Sigmoid colon (tissue), 7 donors: Measurements from ENCODE around the gene PTPRE. TPM values are rescaled to one million over a fixed set of nuclear protein-coding genes. Genes with fewer than 3 reads are reported as not detected.

ENCODE experiments used
- DNase-seq: peaks from one replicate; pipeline ENCODE4 v3.0.0-alpha.2; 2019
- H3K27ac ChIP-seq, 4 donors: fragments of 200-600 bp; sonication (generic); one replicate each; pipeline ENCODE4 v1.5.1; 2016 to 2019; ENCODE audit warnings: mild to moderate bottlenecking in 1 of 4
- H3K27me3 ChIP-seq, 3 donors: fragments of 200-600 bp; sonication (generic); one replicate each; pipeline ENCODE4 v1.5.1; 2019; ENCODE audit warnings: mild to moderate bottlenecking in 1 of 3
- H3K36me3 ChIP-seq, 4 donors: fragments of 200-600 bp; sonication (generic); one replicate each; pipeline ENCODE4 v1.5.1; 2016 to 2019
- H3K4me1 ChIP-seq, 4 donors: fragments of 200-600 bp; sonication (generic); one replicate each; pipeline ENCODE4 v1.5.1; 2017 to 2019
- H3K4me3 ChIP-seq, 4 donors: fragments of 200-600 bp; sonication (generic); one replicate each; pipeline ENCODE4 v1.5.1; 2017 to 2019; ENCODE audit warnings: mild to moderate bottlenecking in 2 of 4, moderate library complexity in 1 of 4
- H3K9me3 ChIP-seq, 4 donors: fragments of 200-600 bp in 3 of 4; sonication (generic) in 3 of 4; one replicate each; pipeline versions ENCODE4 v1.5.1 to v1.6.1; 2013 to 2019
- CTCF ChIP-seq, 4 experiments: fragments of 450-650 bp in 3 of 4; fragments of 200-600 bp in 1 of 4; IDR thresholded peaks; one replicate each; pipeline ENCODE4 v1.5.1; 2016 to 2019; ENCODE audit warnings: antibody characterized with exemption in 4 of 4, mild to moderate bottlenecking in 3 of 4, moderate library complexity in 2 of 4
- EP300 ChIP-seq, 4 donors: sonication (generic); formaldehyde crosslinking; IDR thresholded peaks; one replicate each; pipeline ENCODE4 v1.6.1; 2017; ENCODE audit warnings: antibody characterized with exemption in 4 of 4
- POLR2A ChIP-seq, 2 donors: fragments of 450-650 bp; IDR thresholded peaks; one replicate each; pipeline ENCODE4 v1.6.1; 2016; ENCODE audit warnings: antibody characterized with exemption in 2 of 2, mild to moderate bottlenecking in 2 of 2, moderate library complexity in 2 of 2
- POLR2AphosphoS5 ChIP-seq, 4 donors: sonication (generic); formaldehyde crosslinking; IDR thresholded peaks; one replicate each; pipeline ENCODE4 v1.6.1; 2017; ENCODE audit warnings: antibody characterized with exemption in 4 of 4
- WGBS, 2 donors: extraction: QIAGEN DNeasy Blood & Tissue Kit; methylation state at CpG; one replicate each; pipeline ENCODE4 v1.1.7; 2013; 5-methylcytosine and 5-hydroxymethylcytosine counted together
- intact Hi-C: fragments of 100-400 bp; cut with DNase I; formaldehyde crosslinking; loops from one replicate; pipeline ENCODE4 v1.15.1; 2023
- polyA plus RNA-seq, 3 donors: library from polyadenylated mRNA; stranded (reverse); fragments of 200-250 nt; gene quantifications; one replicate each; pipeline ENCODE4 v1.2.3, GENCODE V29; 2013
- total RNA-seq, 4 donors: library from RNA; depleted of rRNA; stranded (reverse); fragments of >200 nt; gene quantifications; one replicate each; pipeline ENCODE4 v1.1.0, GENCODE V29; 2016
- donor health status: healthy with polysubstance abuse.
- donor health status: Bipolar disorder and iron deficiency.
- donor health status: healthy.

PTPRE gene
- total and polyA plus RNA-seq, 7 donors: 4.2 to 17.9 (median 11.9) TPM

GRCh38 chr10:127908106-127908958 is 1.4 kb downstream of the PTPRE start:
- intact Hi-C loops: no loop called here
- peak; percentile 59 for DNase-seq
- Histone ChIP-seq H3K9me3 (no peaks in the 10 kb centered on the region), H3K27ac (peak overlapping the region; percentile 10 to 84 (median 76)), H3K36me3 (no peaks in the 10 kb centered on the region), H3K27me3 (peaks cover 0 to 22% (median 7%) of the 10 kb centered on the region in 3 donors), H3K4me1 (peaks cover 0 to 19% (median 13%) of the 10 kb centered on the region in 4 donors), H3K4me3 (peak overlapping the region in 3 of 4 donors; percentile 62 to 73 (median 67))
- TF ChIP-seq EP300 (IDR thresholded peaks at IDR 0.05): peak in 1 of 4 donors; percentile 25
- TF ChIP-seq CTCF (IDR thresholded peaks at IDR 0.05): no peak
- peak in 1 of 4 donors; percentile 70 for TF ChIP-seq POLR2AphosphoS5 (IDR thresholded peaks at IDR 0.05)
- WGBS, 2 donors: 63 to 74% methylated on average over 13 of the region's 13 CpGs

DNA sequence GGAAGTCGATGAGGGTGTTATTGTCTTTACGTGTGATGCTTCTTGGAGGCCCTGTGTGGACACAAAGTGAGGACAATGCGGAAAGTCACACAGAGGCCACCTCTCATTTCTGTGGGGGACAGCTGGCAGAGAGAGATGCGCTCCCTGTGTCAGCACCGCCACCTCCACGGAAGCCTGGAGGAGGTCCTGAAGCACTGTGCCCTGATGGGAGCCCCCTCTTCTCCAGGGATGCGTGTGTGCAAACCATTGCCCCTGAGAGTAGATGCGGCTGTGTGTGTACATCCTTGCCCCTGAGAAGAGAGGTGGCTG is 2.0 kb downstream of the PTPRE start:
- intact Hi-C loops: no loop called here
- Histone ChIP-seq H3K27ac (peak overlapping the region in 2 of 4 donors; percentile 39 to 75), H3K36me3 (no peaks in the 10 kb centered on the region), H3K27me3 (peaks cover 0 to 22% (median 7%) of the 10 kb centered on the region in 3 donors), H3K4me1 (peaks cover 0 to 19% (median 13%) of the 10 kb centered on the region in 4 donors), H3K9me3 (no peaks in the 10 kb centered on the region), H3K4me3 (no peak overlapping the region)
- DNase-seq: peak; percentile 51
- TF ChIP-seq CTCF (IDR thresholded peaks at IDR 0.05) (no peak), POLR2AphosphoS5 (IDR thresholded peaks at IDR 0.05) (no peak), POLR2A (IDR thresholded peaks at IDR 0.05) (no peak), EP300 (IDR thresholded peaks at IDR 0.05) (no peak)
- WGBS, 2 donors: 88 to 90% methylated on average over 8 of the region's 8 CpGs

DNA sequence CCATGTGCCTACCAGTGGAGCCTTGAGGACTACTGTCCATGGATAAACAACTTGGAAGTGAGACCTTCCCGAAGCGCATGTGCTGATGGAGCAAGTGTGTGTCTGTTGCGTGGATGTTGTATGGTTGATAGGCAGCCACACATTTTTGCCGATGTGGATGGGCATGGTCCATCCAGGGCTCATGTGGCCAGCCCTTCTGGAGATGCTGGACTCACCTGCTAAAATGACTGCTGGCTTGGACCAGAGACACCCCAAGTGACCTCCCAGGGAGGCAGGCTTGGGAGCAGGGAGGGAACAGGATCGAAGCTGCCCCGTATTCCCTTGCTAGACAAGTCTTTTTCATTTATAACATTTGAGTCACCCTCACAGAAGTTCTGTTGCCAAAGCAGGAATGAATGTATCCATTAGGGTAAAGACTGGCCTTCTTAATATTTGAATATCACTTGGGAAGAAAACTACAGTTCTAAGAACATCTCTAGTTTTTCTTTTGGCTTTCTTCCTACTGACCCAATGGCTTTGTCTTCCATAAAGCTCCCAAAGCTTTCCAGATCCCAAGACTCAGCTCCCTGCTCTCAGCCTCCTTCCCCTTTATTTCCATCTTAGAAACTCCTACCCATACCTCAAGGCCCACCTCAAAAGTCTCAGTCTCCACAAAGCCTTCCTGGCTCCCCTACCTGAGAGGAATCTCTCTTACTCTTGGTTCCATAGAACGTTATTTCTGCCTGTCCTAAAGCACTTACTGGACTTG is 3.0 kb downstream of the PTPRE start:
- no peak for TF ChIP-seq CTCF (IDR thresholded peaks at IDR 0.05)
- TF ChIP-seq EP300 (IDR thresholded peaks at IDR 0.05): no peak
- no peak for TF ChIP-seq POLR2AphosphoS5 (IDR thresholded peaks at IDR 0.05)
- TF ChIP-seq POLR2A (IDR thresholded peaks at IDR 0.05): no peak
- peaks cover 0 to 22% (median 7%) of the 10 kb centered on the region in 3 donors for H3K27me3 ChIP-seq
- no peaks in the 10 kb centered on the region for H3K9me3 ChIP-seq
- no peaks in the 10 kb centered on the region for H3K36me3 ChIP-seq
- peak overlapping the region in 2 of 4 donors; percentile 10 to 75 for H3K27ac ChIP-seq
- H3K4me1 ChIP-seq: peaks cover 0 to 19% (median 13%) of the 10 kb centered on the region in 4 donors
- intact Hi-C loops: no loop called here
- DNase-seq: peak; percentile 27
- 81 to 93% methylated on average over 7 of the region's 7 CpGs for WGBS, 2 donors
- no peak overlapping the region for H3K4me3 ChIP-seq

DNA sequence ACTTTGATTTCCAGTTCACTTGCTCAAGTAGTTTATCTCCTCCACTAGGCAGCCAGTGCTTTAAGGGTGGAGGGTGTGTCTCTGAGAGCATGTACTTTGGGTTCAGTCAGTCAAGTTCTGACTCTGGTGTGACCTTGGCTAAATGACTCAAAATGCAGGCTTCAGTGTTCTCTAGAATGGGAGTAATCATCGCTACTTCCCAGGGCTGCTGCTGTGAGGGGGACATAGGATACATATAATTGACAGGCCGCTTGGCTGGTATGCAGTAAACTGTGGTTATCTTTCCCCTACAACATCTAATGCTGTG is 3.5 kb downstream of the PTPRE start:
- H3K36me3 ChIP-seq: no peaks in the 10 kb centered on the region
- H3K27ac ChIP-seq: no peak overlapping the region
- intact Hi-C loops: no loop called here
- H3K27me3 ChIP-seq: peaks cover 0 to 22% (median 7%) of the 10 kb centered on the region in 3 donors
- H3K9me3 ChIP-seq: no peaks in the 10 kb centered on the region
- no peak overlapping the region for H3K4me3 ChIP-seq
- DNase-seq: no peak
- WGBS, 2 donors: 85 to 90% methylated on average over 2 of the region's 2 CpGs
- H3K4me1 ChIP-seq: peaks cover 0 to 19% (median 13%) of the 10 kb centered on the region in 4 donors
- TF ChIP-seq EP300 (IDR thresholded peaks at IDR 0.05) (no peak), CTCF (IDR thresholded peaks at IDR 0.05) (no peak), POLR2AphosphoS5 (IDR thresholded peaks at IDR 0.05) (no peak), POLR2A (IDR thresholded peaks at IDR 0.05) (no peak)
